Liver (tissue), 3 donors: ENCODE data around the gene UBAP2.

Experiments
- CTCF ChIP-seq: fragments of 150-350 bp; IDR thresholded peaks from 2 replicates; pipeline ENCODE4 v1.5.1; 2017; ENCODE audit warnings: improper control_type of control experiment, low read depth, low read length; ENCODE audit not compliant: missing input control
- TAF1 ChIP-seq: conservative IDR thresholded peaks from 2 replicates; pipeline ENCODE4 v1.6.1; 2016; ENCODE audit warnings: antibody characterized with exemption, mild to moderate bottlenecking
- donor health status: healthy.
- donor health status: healthy.

GRCh38 chr9:33906769-33907168 is 141.9 kb downstream of the UBAP2 start:
- TF ChIP-seq CTCF, result no peak
- TF ChIP-seq TAF1, result no peak
